ENCODE measurements around the gene IFNL2.

DNA sequence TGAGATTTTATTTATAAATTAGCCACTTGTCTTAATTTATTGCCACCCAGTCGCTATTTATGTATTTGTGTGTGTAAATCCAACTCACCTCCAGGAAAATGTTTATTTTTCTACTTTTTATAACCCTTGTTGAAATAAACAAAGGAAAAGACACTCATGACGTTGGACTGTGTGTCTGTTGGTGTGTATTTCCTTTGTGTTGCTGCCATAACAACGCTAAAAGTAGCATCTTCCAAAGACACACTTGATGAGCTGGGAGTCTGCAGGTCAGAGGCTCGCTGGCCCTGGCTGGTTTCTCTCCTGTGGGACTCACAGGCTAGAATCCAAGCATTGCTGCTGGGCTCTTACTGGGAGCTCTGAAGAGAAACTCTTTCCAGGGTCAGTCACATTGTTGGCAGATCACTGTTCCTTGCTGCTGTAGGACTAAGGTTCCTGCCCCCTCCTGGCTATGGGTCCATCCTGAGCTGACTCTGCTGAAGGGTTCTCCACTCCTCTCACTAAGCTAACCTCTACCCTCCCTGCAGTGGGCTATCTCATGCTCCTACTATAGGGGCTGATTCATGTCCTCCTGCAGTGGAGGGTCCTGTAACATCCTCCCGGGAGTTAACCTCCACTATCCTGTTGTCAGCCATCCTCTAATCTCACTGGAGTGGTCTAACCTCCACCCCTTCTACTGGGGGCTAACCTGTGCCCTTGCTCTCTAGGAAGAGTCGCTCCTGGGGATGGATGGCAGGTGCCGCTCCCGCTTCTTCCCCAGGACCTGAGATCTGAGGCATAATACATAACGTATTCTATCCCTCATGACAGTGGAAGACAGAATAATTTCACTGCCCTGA is 2.1 kb downstream of the IFNL2 start:
- TF ChIP-seq, protein P1, sequence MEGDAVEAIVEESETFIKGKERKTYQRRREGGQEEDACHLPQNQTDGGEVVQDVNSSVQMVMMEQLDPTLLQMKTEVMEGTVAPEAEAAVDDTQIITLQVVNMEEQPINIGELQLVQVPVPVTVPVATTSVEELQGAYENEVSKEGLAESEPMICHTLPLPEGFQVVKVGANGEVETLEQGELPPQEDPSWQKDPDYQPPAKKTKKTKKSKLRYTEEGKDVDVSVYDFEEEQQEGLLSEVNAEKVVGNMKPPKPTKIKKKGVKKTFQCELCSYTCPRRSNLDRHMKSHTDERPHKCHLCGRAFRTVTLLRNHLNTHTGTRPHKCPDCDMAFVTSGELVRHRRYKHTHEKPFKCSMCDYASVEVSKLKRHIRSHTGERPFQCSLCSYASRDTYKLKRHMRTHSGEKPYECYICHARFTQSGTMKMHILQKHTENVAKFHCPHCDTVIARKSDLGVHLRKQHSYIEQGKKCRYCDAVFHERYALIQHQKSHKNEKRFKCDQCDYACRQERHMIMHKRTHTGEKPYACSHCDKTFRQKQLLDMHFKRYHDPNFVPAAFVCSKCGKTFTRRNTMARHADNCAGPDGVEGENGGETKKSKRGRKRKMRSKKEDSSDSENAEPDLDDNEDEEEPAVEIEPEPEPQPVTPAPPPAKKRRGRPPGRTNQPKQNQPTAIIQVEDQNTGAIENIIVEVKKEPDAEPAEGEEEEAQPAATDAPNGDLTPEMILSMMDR (conservative IDR thresholded peaks at IDR 0.05 in 1 of 2, IDR thresholded peaks at IDR 0.05 in 1 of 2; ENCODE audit: low read depth in 1 of 2, low read length in 2 of 2), result no peak
- no peak for TF ChIP-seq EZH2 (IDR thresholded peaks at IDR 0.05; ENCODE audit: low read length, missing control alignments)
